Measurements from ENCODE around the gene HOXC6.

DNA sequence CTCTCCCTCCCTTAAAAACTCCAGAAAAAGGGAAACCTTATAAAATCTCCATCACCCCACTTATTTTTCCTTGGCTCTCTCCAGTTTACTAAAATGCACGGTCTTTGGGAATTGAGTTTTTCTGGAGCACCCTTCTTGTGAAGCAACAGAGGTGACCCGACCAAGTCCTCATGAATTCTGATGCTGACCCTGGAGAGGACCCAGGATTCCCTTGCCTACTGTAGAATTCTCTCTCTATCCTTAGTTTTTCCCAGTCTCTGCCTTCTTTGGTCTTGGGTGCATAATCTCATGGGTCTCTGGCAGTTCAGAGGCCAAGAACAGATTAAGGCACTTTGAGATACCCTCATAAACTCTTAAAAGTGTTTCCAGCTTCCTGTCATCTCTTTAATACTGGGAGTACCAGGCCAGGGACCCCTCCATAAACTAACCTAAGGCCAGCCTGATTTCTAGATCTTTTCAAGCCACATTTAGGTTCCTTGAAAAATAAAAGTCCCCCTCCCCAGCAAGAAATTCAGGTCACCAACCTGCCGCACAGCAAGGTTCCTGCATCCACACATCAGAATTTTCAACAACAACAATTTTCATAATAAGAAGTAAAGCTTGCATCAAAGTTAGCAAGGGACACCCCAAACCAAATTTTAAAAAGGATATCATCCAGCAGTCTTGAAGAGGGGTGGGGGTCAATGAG is 20.3 kb downstream of the HOXC6 start:
- no peak for TF ChIP-seq CTCF (conservative IDR thresholded peaks at IDR 0.05; ENCODE audit: low read length)
- TF ChIP-seq EZH2phosphoT487 (IDR thresholded peaks at IDR 0.05; ENCODE audit: borderline replicate concordance): no peak

All from Loucy (cell line).